K562 (cell line): Measurements from ENCODE around the gene DTNBP1. TPM values are rescaled to one million over a fixed set of nuclear protein-coding genes. Genes with fewer than 3 reads are reported as not detected.

Experiments used
- ATAC-seq: fragments of 200-7000 bp; cut with Tn5 transposase; 3 replicates; pipeline ENCODE4 v1.9.1; 2020; ENCODE audit warnings: moderate library complexity
- BruUV-seq: library from RNA; stranded (reverse); fragments of 400-500 nt; replicated peaks from 2 replicates; lab custom pipeline; 2021; lab: Mats Ljungman, UMichigan
- CTCF ChIA-PET: fragments of 300-600 bp; formaldehyde crosslinking; extraction: SDS; loops from one replicate; lab custom pipeline; 2021; ENCODE audit warnings: low intra/inter-chr PET ratio; lab: Yijun Ruan, JAX
- POLR2A ChIA-PET: fragments of 300-600, 350-650 bp; sonication (Branson Sonifier 250); formaldehyde crosslinking; extraction: SDS; loops from one replicate; lab custom pipeline; 2021; ENCODE audit warnings: antibody characterized with exemption, inconsistent platforms; lab: Yijun Ruan, JAX
- DNase-seq, 4 experiments: peaks; one replicate each; pipeline versions ENCODE4 v3.0.0 to v3.0.0-alpha.2; 2011 to 2018; ENCODE audit warnings: low spot score in 3 of 4, mixed read lengths in 3 of 4; ENCODE audit errors: extremely low read depth in 1 of 4
- FAIRE-seq: peaks from 2 replicates; lab custom pipeline; 2011; peaks lifted over from hg19 to GRCh38; lab: Jason Lieb, UNC
- H2AFZ ChIP-seq: 2 replicates; pipeline ENCODE4 v1.6.0; 2011; ENCODE audit warnings: low read depth, low read length, control low read depth, inconsistent platforms
- H3K27ac ChIP-seq: fragments of 200-600 bp; 3 replicates; pipeline ENCODE4 v1.8.0; 2011; ENCODE audit warnings: low read depth, mild to moderate bottlenecking, control low read depth, inconsistent platforms, low read length, moderate library complexity, mixed read lengths; ENCODE audit errors: extremely low read depth
- H3K27me3 ChIP-seq, 2 experiments: fragments of 300-600 bp in 1 of 2; 2 replicates in 1 of 2; 3 replicates in 1 of 2; pipeline versions ENCODE4 v1.6.0 to v1.8.0; 2011; ENCODE audit warnings: inconsistent platforms in 2 of 2, low read length in 2 of 2, mild to moderate bottlenecking in 1 of 2, mixed read lengths in 1 of 2, moderate library complexity in 1 of 2; ENCODE audit not compliant: control insufficient read depth in 2 of 2, insufficient read depth in 2 of 2
- H3K36me3 ChIP-seq: fragments of 300-600 bp; 3 replicates; pipeline ENCODE4 v1.8.0; 2011; ENCODE audit warnings: mild to moderate bottlenecking, low read length, inconsistent platforms; ENCODE audit not compliant: control insufficient read depth, insufficient read depth
- H3K4me1 ChIP-seq, 2 experiments: fragments of 200-600 bp in 1 of 2; replicated peaks in 1 of 2; 2 replicates in 1 of 2; 3 replicates in 1 of 2; pipeline versions ENCODE4 v1.5.1 to v1.8.0; 2011; ENCODE audit warnings: inconsistent platforms in 2 of 2, low read length in 2 of 2, mild to moderate bottlenecking in 1 of 2, mixed read lengths in 1 of 2, moderate library complexity in 1 of 2; ENCODE audit not compliant: control insufficient read depth in 2 of 2, insufficient read depth in 2 of 2
- H3K4me2 ChIP-seq: 2 replicates; pipeline ENCODE4 v1.6.1; 2011; ENCODE audit warnings: low read length, control low read depth, inconsistent platforms, mixed read lengths; ENCODE audit not compliant: insufficient read depth
- H3K4me3 ChIP-seq: fragments of 200-600 bp; sonication (generic), shearing (Covaris generic); 2 replicates; pipeline ENCODE4 v1.5.1; 2016; ENCODE audit warnings: control low read depth, inconsistent platforms
- H3K79me2 ChIP-seq: fragments of 200-600 bp; 3 replicates; pipeline ENCODE4 v1.8.0; 2011; ENCODE audit warnings: low read length, inconsistent platforms; ENCODE audit not compliant: control insufficient read depth, insufficient read depth
- H3K9ac ChIP-seq, 2 experiments: 2 replicates each; pipeline versions ENCODE4 v1.6.0 to v1.6.1; 2011; ENCODE audit warnings: low read depth in 2 of 2, low read length in 2 of 2, control low read depth in 1 of 2, inconsistent platforms in 1 of 2, mild to moderate bottlenecking in 1 of 2, mixed read lengths in 1 of 2; ENCODE audit not compliant: insufficient read depth in 1 of 2
- H3K9me1 ChIP-seq: one replicate; pipeline ENCODE4 v1.6.0; 2011; ENCODE audit warnings: inconsistent platforms, mild to moderate bottlenecking, low read length, moderate library complexity; ENCODE audit not compliant: control insufficient read depth, insufficient read depth
- H3K9me3 ChIP-seq: replicated peaks from 2 replicates; pipeline ENCODE4 v1.5.1; 2011; ENCODE audit warnings: low read depth, low read length, inconsistent platforms; ENCODE audit not compliant: control insufficient read depth, insufficient read depth
- H4K20me1 ChIP-seq: replicated peaks from 2 replicates; pipeline ENCODE4 v1.6.1; 2011; ENCODE audit warnings: low read length, inconsistent platforms, mixed read lengths; ENCODE audit not compliant: control insufficient read depth, insufficient read depth
- CAMTA2 ChIP-seq: fragments of 250-450 bp; sonication (Bioruptor Pico); conservative IDR thresholded peaks from 2 replicates; pipeline ENCODE4 v1.5.1; 2022
- CBFA2T2 ChIP-seq: fragments of 450-650 bp; conservative IDR thresholded peaks from 2 replicates; pipeline ENCODE4 v1.6.1; 2017; ENCODE audit warnings: mild to moderate bottlenecking
- CHD1 ChIP-seq: fragments of 200-600 bp; sonication (generic); IDR thresholded peaks from one replicate; pipeline ENCODE4 v1.6.1; 2012; ENCODE audit warnings: mild to moderate bottlenecking, moderate library complexity, low read length, inconsistent platforms
- LCOR ChIP-seq: sonication (generic); formaldehyde crosslinking; IDR thresholded peaks from 2 replicates; pipeline ENCODE4 v1.8.0; 2022; ENCODE audit warnings: mild to moderate bottlenecking, missing genetic modification reagents
- MAFF ChIP-seq: IDR thresholded peaks from 2 replicates; pipeline ENCODE4 v1.6.1; 2012; ENCODE audit warnings: low read length, improper control_type of control experiment
- MCM3 ChIP-seq: fragments of 450-650 bp; IDR thresholded peaks from 2 replicates; pipeline ENCODE4 v1.6.1; 2016
- MTF1 ChIP-seq: fragments of 250-450 bp; sonication (Bioruptor Pico); IDR thresholded peaks from 2 replicates; pipeline ENCODE4 v1.9.0; 2021; ENCODE audit warnings: moderate library complexity, mild to moderate bottlenecking, inconsistent platforms, borderline replicate concordance
- NCOR1 ChIP-seq: fragments of 450-650 bp; IDR thresholded peaks from 2 replicates; pipeline ENCODE4 v1.6.1; 2016; ENCODE audit warnings: mild to moderate bottlenecking, moderate library complexity
- NUFIP1 ChIP-seq: fragments of 450-650 bp; IDR thresholded peaks from 2 replicates; pipeline ENCODE4 v1.6.1; 2018; ENCODE audit not compliant: partially characterized antibody
- SMARCA5 ChIP-seq: fragments of 450-650 bp; IDR thresholded peaks from 2 replicates; pipeline ENCODE4 v1.6.1; 2016
- TCFL5 ChIP-seq: fragments of 250-450 bp; sonication (Bioruptor Pico); conservative IDR thresholded peaks from 2 replicates; pipeline ENCODE4 v1.6.1; 2021; ENCODE audit warnings: mild to moderate bottlenecking, moderate library complexity, matching md5 sums
- ZKSCAN3 ChIP-seq: fragments of 250-450 bp; sonication (Bioruptor Pico); IDR thresholded peaks from 2 replicates; pipeline ENCODE4 v1.4.0; 2020
- WGBS: fragments of 100-300 bp; shearing (Covaris generic); methylation state at CpG from one replicate; pipeline ENCODE4 v1.1.6; 2016; ENCODE audit warnings: low coverage, mixed read lengths; ENCODE audit not compliant: insufficient coverage; ENCODE audit errors: missing lambda C conversion rate; 5-methylcytosine and 5-hydroxymethylcytosine counted together
- in situ Hi-C: fragments of 300-500 bp; cut with MboI; formaldehyde crosslinking; loops from 4 replicates; pipeline ENCODE4 v1.15.0; 2018; ENCODE audit warnings: inconsistent platforms, mixed read lengths
- intact Hi-C: fragments of 100-400 bp; cut with micrococcal nuclease; formaldehyde crosslinking; loops from 2 replicates; pipeline ENCODE4 v1.14.2; 2022
- polyA plus RNA-seq, 8 experiments: library from polyadenylated mRNA; depleted of rRNA in 4 of 8; stranded (reverse) in 5 of 8; unstranded in 3 of 8; fragments of >200 nt; fragmentation: Nextera tagmentation in 2 of 8; fragmentation: Illumina TruSeq in 1 of 8; extraction: Ambion mirVana in 2 of 8; extraction: Trizol in 1 of 8; gene quantifications; 2 replicates each; pipeline versions ENCODE4 v1.2.1 to v1.2.3, GENCODE V29; 2011 to 2014; ENCODE audit warnings: inconsistent platforms in 1 of 8, missing spikeins in 1 of 8
- total RNA-seq, 7 experiments: library from RNA; depleted of rRNA in 6 of 7; stranded (reverse); fragments of >200 nt in 6 of 7; fragmentation: Illumina TruSeq in 2 of 7; extraction: Trizol in 2 of 7; gene quantifications; 2 replicates each; pipeline versions ENCODE4 v1.2.1 to v1.2.3, GENCODE V29; 2011 to 2021; ENCODE audit warnings: low replicate concordance in 1 of 7
- TF ChIP-seq, protein P1 (sequence below): fragments of 450-650 bp; formaldehyde crosslinking; IDR thresholded peaks from 2 replicates; pipeline ENCODE4 v1.4.0; 2020; ENCODE audit warnings: mild to moderate bottlenecking, moderate library complexity
- TF ChIP-seq, protein P2 (sequence below): fragments of 250-450 bp; sonication (Bioruptor Pico); IDR thresholded peaks from 2 replicates; pipeline ENCODE4 v1.8.0; 2022; ENCODE audit warnings: inconsistent platforms
- TF ChIP-seq, protein P3 (sequence below), 2 experiments: fragments of 200-800 bp in 1 of 2; sonication (Bioruptor generic) in 1 of 2; sonication (generic) in 1 of 2; formaldehyde crosslinking in 1 of 2; IDR thresholded peaks in 1 of 2; conservative IDR thresholded peaks in 1 of 2; 2 replicates each; pipeline versions ENCODE4 v1.5.0 to v1.6.1; 2016 to 2020; ENCODE audit warnings: missing compliant biosample characterization in 1 of 2, missing genetic modification characterization in 1 of 2, missing genetic modification reagents in 1 of 2

Gene DTNBP1
- total and polyA plus RNA-seq, 9 of the 15 experiments (the other 6 are each of a cell fraction or from before 2014, with no cell fraction given) = 16.7 to 54.5 (median 21.4) TPM

DNA sequence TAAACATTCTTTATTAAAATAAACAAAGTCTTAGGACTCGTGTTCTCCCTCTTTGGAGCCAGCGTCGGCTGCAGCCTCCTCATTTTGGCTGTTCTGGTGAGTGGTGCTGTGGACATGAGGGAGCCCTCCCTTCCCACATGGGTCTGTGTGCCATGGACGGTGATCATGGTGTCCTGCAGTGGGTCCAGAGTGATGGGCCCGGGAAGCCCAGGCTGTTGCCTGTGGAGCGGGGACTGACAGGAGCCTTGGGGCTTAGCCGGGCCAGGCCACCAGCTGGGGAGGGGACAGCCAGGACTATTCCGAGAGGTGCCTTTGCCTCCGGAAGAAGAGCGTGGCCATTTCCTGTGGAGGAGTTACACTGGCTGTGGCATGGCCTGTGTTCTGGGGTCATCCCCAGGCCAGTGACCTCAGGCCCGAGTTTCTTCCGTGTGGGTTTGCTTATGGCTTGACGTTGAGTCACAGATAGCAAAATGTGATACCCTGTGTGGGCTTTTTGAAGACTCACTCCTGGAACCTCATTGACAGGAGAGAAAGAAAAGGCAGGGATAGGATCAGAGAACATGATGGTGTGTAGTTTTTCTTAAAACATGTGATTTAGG, 153.4 kb downstream of the DTNBP1 start (continued):
- TF ChIP-seq, protein P1, sequence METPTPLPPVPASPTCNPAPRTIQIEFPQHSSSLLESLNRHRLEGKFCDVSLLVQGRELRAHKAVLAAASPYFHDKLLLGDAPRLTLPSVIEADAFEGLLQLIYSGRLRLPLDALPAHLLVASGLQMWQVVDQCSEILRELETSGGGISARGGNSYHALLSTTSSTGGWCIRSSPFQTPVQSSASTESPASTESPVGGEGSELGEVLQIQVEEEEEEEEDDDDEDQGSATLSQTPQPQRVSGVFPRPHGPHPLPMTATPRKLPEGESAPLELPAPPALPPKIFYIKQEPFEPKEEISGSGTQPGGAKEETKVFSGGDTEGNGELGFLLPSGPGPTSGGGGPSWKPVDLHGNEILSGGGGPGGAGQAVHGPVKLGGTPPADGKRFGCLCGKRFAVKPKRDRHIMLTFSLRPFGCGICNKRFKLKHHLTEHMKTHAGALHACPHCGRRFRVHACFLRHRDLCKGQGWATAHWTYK (CRISPR knock-in tag) = peak; percentile 77
- TF ChIP-seq ZKSCAN3 (CRISPR knock-in tag) (no peak), NCOR1 (peak; percentile 76), NUFIP1 (no peak), CAMTA2 (CRISPR knock-in tag) (no peak)
- TF ChIP-seq, protein P2, sequence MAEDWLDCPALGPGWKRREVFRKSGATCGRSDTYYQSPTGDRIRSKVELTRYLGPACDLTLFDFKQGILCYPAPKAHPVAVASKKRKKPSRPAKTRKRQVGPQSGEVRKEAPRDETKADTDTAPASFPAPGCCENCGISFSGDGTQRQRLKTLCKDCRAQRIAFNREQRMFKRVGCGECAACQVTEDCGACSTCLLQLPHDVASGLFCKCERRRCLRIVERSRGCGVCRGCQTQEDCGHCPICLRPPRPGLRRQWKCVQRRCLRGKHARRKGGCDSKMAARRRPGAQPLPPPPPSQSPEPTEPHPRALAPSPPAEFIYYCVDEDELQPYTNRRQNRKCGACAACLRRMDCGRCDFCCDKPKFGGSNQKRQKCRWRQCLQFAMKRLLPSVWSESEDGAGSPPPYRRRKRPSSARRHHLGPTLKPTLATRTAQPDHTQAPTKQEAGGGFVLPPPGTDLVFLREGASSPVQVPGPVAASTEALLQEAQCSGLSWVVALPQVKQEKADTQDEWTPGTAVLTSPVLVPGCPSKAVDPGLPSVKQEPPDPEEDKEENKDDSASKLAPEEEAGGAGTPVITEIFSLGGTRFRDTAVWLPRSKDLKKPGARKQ (CRISPR knock-in tag) = no peak

DNA sequence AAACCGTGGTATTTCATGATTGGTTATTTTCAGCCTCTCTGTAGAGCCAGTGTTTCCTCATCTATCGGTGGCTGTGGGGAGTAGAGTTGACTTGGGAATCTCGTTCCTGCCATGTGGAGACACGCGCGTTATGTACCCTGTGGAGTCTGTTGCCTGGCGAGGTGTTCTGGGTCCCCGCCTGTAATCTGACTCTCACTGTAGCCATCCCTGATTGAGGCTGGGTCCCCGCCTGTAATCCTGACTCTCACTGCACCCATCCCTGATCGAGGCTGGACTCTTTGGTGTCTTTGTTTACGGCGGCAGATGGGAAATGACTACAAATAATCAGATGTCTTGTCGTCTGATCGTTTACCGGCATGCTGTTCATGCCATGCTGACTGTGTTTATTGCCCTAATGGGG, 153.9 kb downstream of the DTNBP1 start:
- Histone ChIP-seq H3K9me1 (no peaks in the 10 kb centered on the region), H4K20me1 (no peaks in the 10 kb centered on the region), H3K27ac (peak overlapping the region; percentile 95), H3K79me2 (peaks cover 7% of the 10 kb centered on the region; the same call in 2 of the 3 replicates), H3K36me3 (peaks cover 92% of the 10 kb centered on the region), H3K9ac (peak overlapping the region; percentile 50 to 79; a peak in 2 of 4 replicates), H3K4me2 (peak overlapping the region; percentile 45; the same call in 1 of the 2 replicates), H3K4me1 (peaks cover 23 to 35% of the 10 kb centered on the region in 2 experiments), H2AFZ (0 out of 2 replicates have a peak overlapping the region, but pooled peaks have one; percentile 22), H3K9me3 (no peaks in the 10 kb centered on the region), H3K27me3 (no peaks in the 10 kb centered on the region), H3K4me3 (no peak overlapping the region)
- ATAC-seq (no peak), DNase-seq (peak in 1 of 4 experiments; percentile 26), FAIRE-seq (no peak)
- TF ChIP-seq MTF1 (no peak), LCOR (CRISPR knock-in tag) (no peak), MAFF (no peak), CBFA2T2 (no peak), CHD1 (no peak), MCM3 (no peak), SMARCA5 (no peak), TCFL5 (CRISPR knock-in tag) (no peak)
- TF ChIP-seq, protein P3, sequence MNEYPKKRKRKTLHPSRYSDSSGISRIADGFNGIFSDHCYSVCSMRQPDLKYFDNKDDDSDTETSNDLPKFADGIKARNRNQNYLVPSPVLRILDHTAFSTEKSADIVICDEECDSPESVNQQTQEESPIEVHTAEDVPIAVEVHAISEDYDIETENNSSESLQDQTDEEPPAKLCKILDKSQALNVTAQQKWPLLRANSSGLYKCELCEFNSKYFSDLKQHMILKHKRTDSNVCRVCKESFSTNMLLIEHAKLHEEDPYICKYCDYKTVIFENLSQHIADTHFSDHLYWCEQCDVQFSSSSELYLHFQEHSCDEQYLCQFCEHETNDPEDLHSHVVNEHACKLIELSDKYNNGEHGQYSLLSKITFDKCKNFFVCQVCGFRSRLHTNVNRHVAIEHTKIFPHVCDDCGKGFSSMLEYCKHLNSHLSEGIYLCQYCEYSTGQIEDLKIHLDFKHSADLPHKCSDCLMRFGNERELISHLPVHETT (CRISPR knock-in tag; conservative IDR thresholded peaks at IDR 0.05 in 1 of 2, IDR thresholded peaks at IDR 0.05 in 1 of 2) = no peak
- in situ Hi-C loops = no loop called here
- intact Hi-C loops = no loop called here
- 96% methylated on average over 15 of the region's 15 CpGs for WGBS
- POLR2A ChIA-PET = no interaction called here
- no TSS peak for BruUV-seq
- CTCF ChIA-PET = no interaction called here
